Tibial artery (tissue), 4 donors: ENCODE results near the gene KDM4E.

Experiments
- DNase-seq, 2 donors: peaks; one replicate each; pipeline ENCODE4 v3.0.0-alpha.2; 2019
- H3K27ac ChIP-seq, 2 donors: fragments of 200-600 bp; sonication (generic) in 1 of 2; 1 replicate in 1 of 2; 2 replicates in 1 of 2; pipeline ENCODE4 v1.5.1; 2018 to 2019; ENCODE audit warnings: mild to moderate bottlenecking in 1 of 2
- H3K27me3 ChIP-seq, 2 donors: fragments of 200-600 bp; sonication (generic) in 1 of 2; one replicate each; pipeline versions ENCODE4 v1.5.1 to v1.6.0; 2016 to 2019
- H3K36me3 ChIP-seq, 3 donors: fragments of 200-600 bp; sonication (generic) in 2 of 3; one replicate each; pipeline ENCODE4 v1.5.1; 2016 to 2019; ENCODE audit warnings: mild to moderate bottlenecking in 2 of 3
- H3K4me1 ChIP-seq, 4 donors: fragments of 200-600 bp; sonication (generic) in 2 of 4; 1 replicate in 3 of 4; 2 replicates in 1 of 4; pipeline ENCODE4 v1.5.1; 2016 to 2019
- H3K4me3 ChIP-seq, 2 donors: fragments of 200-600 bp; sonication (generic) in 1 of 2; 1 replicate in 1 of 2; 2 replicates in 1 of 2; pipeline ENCODE4 v1.5.1; 2018 to 2019; ENCODE audit warnings: mild to moderate bottlenecking in 2 of 2
- H3K9me3 ChIP-seq, 3 donors: fragments of 200-600 bp; sonication (generic) in 1 of 3; one replicate each; pipeline ENCODE4 v1.5.1; 2016 to 2019
- intact Hi-C: fragments of 100-400 bp; cut with DNase I; formaldehyde crosslinking; loops from one replicate; pipeline ENCODE4 v1.15.0; 2023; ENCODE audit warnings: low total_unique reads
- TF ChIP-seq, protein P1 (sequence below), 2 experiments: fragments of 200-600 bp in 1 of 2; fragments of 450-650 bp in 1 of 2; IDR thresholded peaks; one replicate each; pipeline ENCODE4 v1.5.1; 2017 to 2019; ENCODE audit warnings: antibody characterized with exemption in 2 of 2, mild to moderate bottlenecking in 1 of 2, moderate library complexity in 1 of 2

KDM4E gene

DNA sequence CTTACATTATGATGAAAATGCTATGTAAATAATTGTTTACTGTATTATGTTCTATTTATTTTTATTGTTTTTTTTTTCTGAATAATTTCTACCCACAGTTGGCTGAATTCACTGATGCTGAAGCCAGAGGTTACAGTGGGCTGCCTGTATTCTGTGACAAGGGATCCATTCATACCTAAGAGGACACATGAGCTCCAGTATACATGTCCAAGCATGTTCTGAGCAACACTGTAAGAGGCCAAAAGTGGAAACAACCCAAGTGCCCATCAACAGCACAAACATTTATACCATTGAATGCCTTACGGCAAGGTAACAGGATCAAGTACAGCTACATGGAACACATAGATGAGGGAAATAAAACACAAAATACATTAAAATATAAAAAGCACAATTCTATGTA lies 40.3 kb downstream of the KDM4E start:
- Histone ChIP-seq H3K27me3 (no peaks in the 10 kb centered on the region), H3K4me3 (no peak overlapping the region), H3K36me3 (peaks cover 0 to under 1% (median 0%) of the 10 kb centered on the region in 3 donors), H3K27ac (no peak overlapping the region), H3K9me3 (no peaks in the 10 kb centered on the region), H3K4me1 (peaks cover 0 to 18% (median 10%) of the 10 kb centered on the region in 4 donors)
- TF ChIP-seq, protein P1, sequence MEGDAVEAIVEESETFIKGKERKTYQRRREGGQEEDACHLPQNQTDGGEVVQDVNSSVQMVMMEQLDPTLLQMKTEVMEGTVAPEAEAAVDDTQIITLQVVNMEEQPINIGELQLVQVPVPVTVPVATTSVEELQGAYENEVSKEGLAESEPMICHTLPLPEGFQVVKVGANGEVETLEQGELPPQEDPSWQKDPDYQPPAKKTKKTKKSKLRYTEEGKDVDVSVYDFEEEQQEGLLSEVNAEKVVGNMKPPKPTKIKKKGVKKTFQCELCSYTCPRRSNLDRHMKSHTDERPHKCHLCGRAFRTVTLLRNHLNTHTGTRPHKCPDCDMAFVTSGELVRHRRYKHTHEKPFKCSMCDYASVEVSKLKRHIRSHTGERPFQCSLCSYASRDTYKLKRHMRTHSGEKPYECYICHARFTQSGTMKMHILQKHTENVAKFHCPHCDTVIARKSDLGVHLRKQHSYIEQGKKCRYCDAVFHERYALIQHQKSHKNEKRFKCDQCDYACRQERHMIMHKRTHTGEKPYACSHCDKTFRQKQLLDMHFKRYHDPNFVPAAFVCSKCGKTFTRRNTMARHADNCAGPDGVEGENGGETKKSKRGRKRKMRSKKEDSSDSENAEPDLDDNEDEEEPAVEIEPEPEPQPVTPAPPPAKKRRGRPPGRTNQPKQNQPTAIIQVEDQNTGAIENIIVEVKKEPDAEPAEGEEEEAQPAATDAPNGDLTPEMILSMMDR (IDR thresholded peaks at IDR 0.05): no peak
- no peak for DNase-seq
- intact Hi-C loops: loop anchor here (5.0 kb wide), 1 partner anchor 87 kb away; no protein-coding TSS in a partner anchor

DNA sequence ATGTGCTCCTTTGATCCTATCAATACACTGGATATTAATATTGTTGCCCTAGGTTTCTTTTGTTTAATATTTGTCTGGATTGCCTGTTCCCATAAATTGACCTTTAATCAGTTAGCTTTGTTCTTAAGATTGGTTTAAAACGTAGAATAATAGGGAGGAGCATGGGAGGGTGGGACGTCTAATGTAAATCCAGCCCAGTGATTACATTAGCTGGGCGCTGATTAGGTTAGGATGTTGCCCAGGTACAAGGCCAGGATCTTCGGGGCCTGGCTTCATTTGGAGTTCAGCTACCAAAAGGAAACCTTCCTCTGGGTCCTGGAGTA lies 41.6 kb downstream of the KDM4E start, which contains the start of gene SRSF8:
SRSF8 (plus strand) TSS at position 204 of the 323 bp plus-strand sequence. CDS start 308 bp downstream, outside the sequence.
- DNase-seq: no peak
- intact Hi-C loops: loop anchor here (5.0 kb wide), 1 partner anchor 86 kb away; no protein-coding TSS in a partner anchor

DNA sequence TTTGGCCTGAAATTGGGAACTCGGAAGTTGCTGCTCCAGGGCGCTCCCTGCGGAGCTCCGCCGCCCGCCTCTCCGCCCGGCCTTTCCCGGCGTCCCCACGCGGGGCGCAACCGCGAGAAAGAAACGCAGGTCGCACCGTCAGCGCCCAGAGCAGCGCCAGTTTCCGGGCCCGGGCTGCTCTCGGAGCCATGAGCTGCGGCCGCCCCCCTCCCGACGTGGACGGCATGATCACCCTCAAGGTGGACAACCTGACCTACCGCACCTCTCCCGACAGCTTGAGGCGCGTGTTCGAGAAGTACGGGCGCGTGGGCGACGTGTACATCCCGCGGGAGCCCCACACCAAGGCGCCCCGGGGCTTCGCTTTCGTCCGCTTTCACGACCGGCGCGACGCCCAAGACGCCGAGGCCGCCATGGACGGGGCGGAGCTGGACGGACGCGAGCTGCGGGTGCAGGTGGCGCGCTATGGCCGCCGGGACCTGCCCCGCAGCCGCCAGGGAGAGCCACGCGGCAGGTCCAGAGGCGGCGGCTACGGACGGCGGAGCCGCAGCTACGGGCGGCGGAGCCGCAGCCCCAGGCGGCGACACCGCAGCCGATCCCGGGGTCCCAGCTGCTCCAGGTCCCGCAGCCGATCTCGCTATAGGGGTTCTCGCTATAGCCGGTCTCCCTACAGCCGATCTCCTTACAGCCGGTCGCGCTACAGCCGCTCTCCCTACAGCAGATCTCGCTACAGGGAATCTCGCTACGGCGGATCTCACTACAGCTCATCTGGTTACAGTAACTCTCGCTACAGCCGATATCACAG lies 42.2 kb downstream of the KDM4E start:
- DNase-seq: peak; percentile 80 to 93
- Histone ChIP-seq H3K9me3 (no peaks in the 10 kb centered on the region), H3K27me3 (no peaks in the 10 kb centered on the region), H3K27ac (peak overlapping the region; percentile 90 to 98), H3K4me1 (peaks cover 0 to 23% (median 10%) of the 10 kb centered on the region in 4 donors), H3K36me3 (peaks cover 0 to 6% (median 0%) of the 10 kb centered on the region in 3 donors), H3K4me3 (peak overlapping the region; percentile 74 to 81)
- TF ChIP-seq, protein P1 (IDR thresholded peaks at IDR 0.05): peak; percentile 68 to 69
- intact Hi-C loops: loop anchor here (5.0 kb wide), 1 partner anchor 85 kb away; no protein-coding TSS in a partner anchor

More for the DNA sequence above, 41.6 kb downstream of the KDM4E start, which contains the start of gene SRSF8:
- TF ChIP-seq, protein P1 (IDR thresholded peaks at IDR 0.05): no peak
- H3K4me1 ChIP-seq: peaks cover 0 to 23% (median 10%) of the 10 kb centered on the region in 4 donors
- H3K27me3 ChIP-seq: no peaks in the 10 kb centered on the region
- H3K27ac ChIP-seq: peak within 1 kb of the TSS; percentile 90 to 98
- H3K36me3 ChIP-seq: peaks cover 0 to 6% (median 0%) of the 10 kb centered on the region in 3 donors
- peak within 1 kb of the TSS; percentile 74 to 81 for H3K4me3 ChIP-seq
- H3K9me3 ChIP-seq: no peaks in the 10 kb centered on the region

DNA sequence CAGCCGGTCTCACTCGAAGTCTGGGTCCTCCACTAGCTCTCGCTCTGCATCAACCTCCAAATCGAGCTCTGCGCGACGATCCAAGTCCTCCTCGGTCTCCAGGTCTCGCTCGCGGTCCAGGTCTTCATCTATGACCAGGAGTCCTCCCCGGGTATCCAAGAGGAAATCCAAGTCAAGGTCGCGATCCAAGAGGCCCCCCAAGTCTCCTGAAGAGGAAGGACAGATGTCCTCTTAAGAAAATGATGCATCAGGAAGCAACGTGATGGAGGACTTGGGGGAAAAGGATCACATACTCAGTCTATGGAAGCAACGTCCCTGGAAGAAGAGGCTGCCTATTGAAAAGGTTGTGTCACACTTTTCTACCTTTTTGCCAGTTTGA lies 42.8 kb downstream of the KDM4E start:
- intact Hi-C loops: loop anchor here (5.0 kb wide), 1 partner anchor 84 kb away; no protein-coding TSS in a partner anchor
- peak overlapping the region; percentile 74 to 81 for H3K4me3 ChIP-seq

DNA sequence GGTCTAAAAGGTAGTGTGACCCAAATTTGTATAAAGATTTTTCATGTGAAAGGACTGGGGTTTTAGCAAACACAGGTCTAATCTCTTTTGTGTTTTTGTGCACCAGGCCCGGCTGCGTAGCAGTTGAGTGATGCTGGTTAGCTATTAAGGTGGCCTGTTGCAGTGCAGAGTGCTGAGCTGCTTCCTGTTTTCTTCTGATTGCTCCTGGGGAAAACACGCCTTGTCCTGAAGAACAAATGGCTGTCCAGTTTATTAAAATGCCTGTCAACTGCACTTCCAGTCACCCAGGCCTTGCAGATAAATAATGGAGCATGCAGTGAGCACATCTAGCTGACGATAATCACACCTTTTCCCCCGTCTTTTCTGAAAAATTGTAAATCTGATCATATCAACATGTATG lies 43.5 kb downstream of the KDM4E start:
- Histone ChIP-seq H3K36me3 (peaks cover 0 to 6% (median 0%) of the 10 kb centered on the region in 3 donors), H3K4me3 (peak overlapping the region; percentile 74 to 81), H3K4me1 (peaks cover 0 to 23% (median 10%) of the 10 kb centered on the region in 4 donors), H3K9me3 (no peaks in the 10 kb centered on the region), H3K27ac (peak overlapping the region; percentile 90 to 98), H3K27me3 (no peaks in the 10 kb centered on the region)
- TF ChIP-seq, protein P1 (IDR thresholded peaks at IDR 0.05): peak in 1 of 2 experiments; percentile 5
- intact Hi-C loops: loop anchor here (5.0 kb wide), 1 partner anchor 84 kb away; no protein-coding TSS in a partner anchor
- DNase-seq: peak; percentile 88 to 90

More for the DNA sequence above, 42.8 kb downstream of the KDM4E start:
- Histone ChIP-seq H3K4me1 (peaks cover 0 to 23% (median 10%) of the 10 kb centered on the region in 4 donors), H3K9me3 (no peaks in the 10 kb centered on the region), H3K27me3 (no peaks in the 10 kb centered on the region), H3K36me3 (peaks cover 0 to 6% (median 0%) of the 10 kb centered on the region in 3 donors), H3K27ac (peak overlapping the region; percentile 90 to 98)
- peak in 1 of 2 donors; percentile 51 for DNase-seq
- TF ChIP-seq, protein P1 (IDR thresholded peaks at IDR 0.05): no peak
